IMR-90 (cell line): Measurements from ENCODE around the gene SYNGR1. TPM values are rescaled to one million over a fixed set of nuclear protein-coding genes. Genes with fewer than 3 reads are reported as not detected.

Experiments
- ATAC-seq: fragments of 200-7000 bp; cut with Tn5 transposase; 2 replicates; pipeline ENCODE4 v1.9.1; 2020; ENCODE audit warnings: low read depth, mild to moderate bottlenecking, moderate library complexity
- BruUV-seq: library from RNA; stranded (reverse); fragments of 400-500 nt; replicated peaks from 2 replicates; lab custom pipeline; 2021; lab: Mats Ljungman, UMichigan
- CTCF ChIA-PET: fragments of 300-600 bp; formaldehyde crosslinking; extraction: SDS; loops from one replicate; lab custom pipeline; 2021; ENCODE audit warnings: antibody characterized with exemption; lab: Yijun Ruan, JAX
- POLR2A ChIA-PET: fragments of 300-600 bp; sonication (Branson Sonifier 250); formaldehyde crosslinking; loops from one replicate; lab custom pipeline; 2022; ENCODE audit warnings: antibody characterized with exemption; ENCODE audit not compliant: unreplicated experiment; lab: Charles Lee
- DNase-seq: peaks from one replicate; pipeline ENCODE4 v3.0.0; 2013
- H2AFZ ChIP-seq: replicated peaks from 2 replicates; pipeline ENCODE3; 2013; ENCODE audit warnings: low read length, mild to moderate bottlenecking; ENCODE audit not compliant: poor library complexity
- H2AK5ac ChIP-seq: 2 replicates; pipeline ENCODE4 v1.6.1; 2013; ENCODE audit warnings: low read depth, low read length, inconsistent platforms
- H2AK9ac ChIP-seq: replicated peaks from 2 replicates; pipeline ENCODE3; 2013; ENCODE audit warnings: mild to moderate bottlenecking, low read depth, low read length, moderate library complexity; ENCODE audit not compliant: poor library complexity
- H2BK120ac ChIP-seq: 2 replicates; pipeline ENCODE4 v1.6.1; 2013; ENCODE audit warnings: low read depth, low read length, inconsistent platforms
- H2BK15ac ChIP-seq: 3 replicates; pipeline ENCODE4 v1.6.1; 2013; ENCODE audit warnings: low read depth, low read length, inconsistent platforms
- H2BK20ac ChIP-seq: 2 replicates; pipeline ENCODE4 v1.6.1; 2013; ENCODE audit warnings: low read depth, mild to moderate bottlenecking, inconsistent platforms, low read length, moderate library complexity
- H2BK5ac ChIP-seq: 2 replicates; pipeline ENCODE4 v1.6.1; 2013; ENCODE audit warnings: mild to moderate bottlenecking, low read depth, low read length, inconsistent platforms; ENCODE audit not compliant: poor library complexity, severe bottlenecking
- H3K14ac ChIP-seq: replicated peaks from 2 replicates; pipeline ENCODE4 v1.6.1; 2013; ENCODE audit warnings: low read depth, low read length, inconsistent platforms
- H3K18ac ChIP-seq: 2 replicates; pipeline ENCODE4 v1.6.1; 2013; ENCODE audit warnings: low read depth, low read length, control low read depth
- H3K23ac ChIP-seq: 2 replicates; pipeline ENCODE4 v1.6.1; 2013; ENCODE audit warnings: low read depth, low read length, inconsistent platforms
- H3K27ac ChIP-seq: 2 replicates; pipeline ENCODE4 v1.5.1; 2013; ENCODE audit warnings: mild to moderate bottlenecking, control low read depth, low read length; ENCODE audit not compliant: insufficient read depth
- H3K27me3 ChIP-seq: 2 replicates; pipeline ENCODE4 v1.6.1; 2013; ENCODE audit warnings: low read length; ENCODE audit not compliant: control insufficient read depth, insufficient read depth
- H3K36me3 ChIP-seq: 2 replicates; pipeline ENCODE4 v1.6.1; 2013; ENCODE audit warnings: low read length, mixed read lengths; ENCODE audit not compliant: control insufficient read depth, insufficient read depth
- H3K4ac ChIP-seq: 2 replicates; pipeline ENCODE4 v1.6.1; 2013; ENCODE audit warnings: low read depth, low read length, inconsistent platforms
- H3K4me1 ChIP-seq: 2 replicates; pipeline ENCODE4 v1.6.1; 2013; ENCODE audit warnings: low read length, mixed read lengths; ENCODE audit not compliant: control insufficient read depth, insufficient read depth
- H3K4me2 ChIP-seq: 2 replicates; pipeline ENCODE4 v1.6.1; 2013; ENCODE audit warnings: low read depth, mild to moderate bottlenecking, control low read depth, low read length, moderate library complexity
- H3K4me3 ChIP-seq: 2 replicates; pipeline ENCODE4 v1.5.1; 2013; ENCODE audit warnings: low read depth, mild to moderate bottlenecking, control low read depth, low read length, moderate library complexity; ENCODE audit not compliant: insufficient read depth
- H3K56ac ChIP-seq: 2 replicates; pipeline ENCODE4 v1.6.1; 2013; ENCODE audit warnings: low read length, inconsistent platforms; ENCODE audit not compliant: insufficient read depth; ENCODE audit errors: extremely low read depth
- H3K79me1 ChIP-seq, 2 experiments: 2 replicates each; pipeline ENCODE4 v1.6.1; 2013; ENCODE audit warnings: low read length in 2 of 2, inconsistent platforms in 1 of 2, low read depth in 1 of 2
- H3K9ac ChIP-seq: 2 replicates; pipeline ENCODE4 v1.6.1; 2013; ENCODE audit warnings: low read depth, low read length, control low read depth
- H3K9me1 ChIP-seq: 2 replicates; pipeline ENCODE4 v1.6.1; 2013; ENCODE audit warnings: low read length, inconsistent platforms; ENCODE audit not compliant: insufficient read depth
- H3K9me3 ChIP-seq: 2 replicates; pipeline ENCODE4 v1.6.1; 2013; ENCODE audit warnings: low read length; ENCODE audit not compliant: control insufficient read depth, insufficient read depth
- H4K20me1 ChIP-seq: 2 replicates; pipeline ENCODE4 v1.6.1; 2013; ENCODE audit warnings: low read length, inconsistent platforms; ENCODE audit not compliant: insufficient read depth
- H4K5ac ChIP-seq: 2 replicates; pipeline ENCODE4 v1.6.1; 2013; ENCODE audit warnings: mild to moderate bottlenecking, low read depth, low read length, control low read depth
- H4K8ac ChIP-seq, 2 experiments: 2 replicates each; pipeline ENCODE4 v1.6.1; 2013; ENCODE audit warnings: low read depth in 2 of 2, low read length in 2 of 2, control low read depth in 1 of 2, inconsistent platforms in 1 of 2
- H4K91ac ChIP-seq: 2 replicates; pipeline ENCODE4 v1.6.1; 2013; ENCODE audit warnings: low read depth, low read length, inconsistent platforms; ENCODE audit not compliant: insufficient read depth
- BHLHE40 ChIP-seq: fragments of 150-350 bp; IDR thresholded peaks from 2 replicates; pipeline ENCODE4 v1.6.1; 2016; ENCODE audit warnings: mild to moderate bottlenecking, low read depth, low read length
- CEBPB ChIP-seq: IDR thresholded peaks from 2 replicates; pipeline ENCODE4 v1.6.1; 2012; ENCODE audit warnings: low read depth, low read length, improper control_type of control experiment
- CHD1 ChIP-seq: IDR thresholded peaks from 2 replicates; pipeline ENCODE4 v1.6.1; 2012; ENCODE audit warnings: low read depth, low read length, improper control_type of control experiment
- CTCF ChIP-seq: conservative IDR thresholded peaks from 2 replicates; pipeline ENCODE4 v1.5.1; 2012; ENCODE audit warnings: mild to moderate bottlenecking, low read depth, low read length, improper control_type of control experiment
- ELK1 ChIP-seq: fragments of 150-350 bp; IDR thresholded peaks from 2 replicates; pipeline ENCODE4 v1.6.1; 2016; ENCODE audit warnings: low read depth, mild to moderate bottlenecking, low read length, moderate library complexity, borderline replicate concordance
- FOS ChIP-seq: fragments of 150-350 bp; IDR thresholded peaks from 2 replicates; pipeline ENCODE4 v1.6.1; 2016; ENCODE audit warnings: low read depth, low read length
- MAFK ChIP-seq: IDR thresholded peaks from 2 replicates; pipeline ENCODE4 v1.6.1; 2012; ENCODE audit warnings: low read depth, low read length, improper control_type of control experiment
- RAD21 ChIP-seq: IDR thresholded peaks from 2 replicates; pipeline ENCODE4 v1.6.1; 2012; ENCODE audit warnings: low read length, improper control_type of control experiment
- RFX5 ChIP-seq: IDR thresholded peaks from 2 replicates; pipeline ENCODE4 v1.8.0; 2012; ENCODE audit warnings: low read depth, mild to moderate bottlenecking, low read length, moderate library complexity
- WGBS, 2 experiments: methylation state at CpG; one replicate each; pipeline versions ENCODE4 v1.1.5 to v1.1.7; 2013; ENCODE audit warnings: missing lambda C conversion rate in 2 of 2; ENCODE audit not compliant: insufficient read length in 1 of 2; ENCODE audit errors: extremely low coverage in 2 of 2; 5-methylcytosine and 5-hydroxymethylcytosine counted together
- dilution Hi-C: fragments of 300-500 bp; cut with HindIII; formaldehyde crosslinking; loops from one replicate; pipeline ENCODE4 v1.14.3; 2018; ENCODE audit warnings: low sequenced_read_pairs; ENCODE audit not compliant: unreplicated experiment
- in situ Hi-C: fragments of 300-500 bp; cut with MboI; formaldehyde crosslinking; loops from 3 replicates; pipeline ENCODE4 v1.14.3; 2019; ENCODE audit warnings: low sequenced_read_pairs, inconsistent platforms, mixed read lengths
- intact Hi-C: fragments of 100-400 bp; cut with micrococcal nuclease; formaldehyde crosslinking; loops from 2 replicates; pipeline ENCODE4 v1.10.0; 2022
- polyA plus RNA-seq, 3 experiments: library from polyadenylated mRNA; depleted of rRNA; stranded (reverse); fragments of >200 nt; gene quantifications; 2 replicates each; pipeline ENCODE4 v1.2.3, GENCODE V29; 2012; ENCODE audit warnings: low replicate concordance in 1 of 3
- total RNA-seq: library from RNA; depleted of rRNA; stranded (reverse); fragments of >200 nt; gene quantifications from 2 replicates; pipeline ENCODE4 v1.2.3, GENCODE V29; 2012

Gene SYNGR1
- total and polyA plus RNA-seq, 2 of the 4 experiments (the other 2 are of a cell fraction), result 6.3 to 81.5 TPM

GRCh38 chr22:39303358-39303757 is 46.4 kb upstream of the SYNGR1 start:
- Histone ChIP-seq H2BK20ac (no peak overlapping the region), H4K8ac (no peak overlapping the region), H4K5ac (no peak overlapping the region), H2AK9ac (no peak overlapping the region), H3K9me1 (peaks cover 6% of the 10 kb centered on the region; the same call in 1 of the 2 replicates), H2BK5ac (no peak overlapping the region), H4K91ac (no peak overlapping the region), H2BK15ac (no peak overlapping the region), H3K18ac (no peak overlapping the region), H3K23ac (no peak overlapping the region), H3K79me1 (peaks cover 0 to 3% of the 10 kb centered on the region in 2 experiments; a peak in 2 of 4 replicates), H3K27ac (no peak overlapping the region), H2BK120ac (no peak overlapping the region), H3K56ac (no peak overlapping the region), H2AK5ac (no peak overlapping the region), H3K4me2 (no peak overlapping the region), H3K14ac (no peak overlapping the region), H2AFZ (no peak overlapping the region), H3K27me3 (no peaks in the 10 kb centered on the region), H3K36me3 (peaks cover 16% of the 10 kb centered on the region), H3K4ac (no peak overlapping the region), H3K4me3 (no peak overlapping the region), H3K9ac (no peak overlapping the region), H3K4me1 (peaks cover 7% of the 10 kb centered on the region), H3K9me3 (no peaks in the 10 kb centered on the region), H4K20me1 (peaks cover 6% of the 10 kb centered on the region)
- intact Hi-C loops (no loop called here), in situ Hi-C loops (loop anchor here (10.0 kb wide), 1 partner anchor 439 kb away; no protein-coding TSS in a partner anchor), dilution Hi-C loops (no loop called here)
- POLR2A ChIA-PET, result no interaction called here
- DNase-seq (no peak), ATAC-seq (no peak)
- BruUV-seq, result no TSS peak
- WGBS, 2 experiments, result 93% methylated on average over 3 of the region's 11 CpGs; no CpG with 5 or more reads in 1 of the 2 experiments
- no peak for TF ChIP-seq BHLHE40
- no peak for TF ChIP-seq CEBPB
- no peak for TF ChIP-seq CTCF
- no peak for TF ChIP-seq RAD21
- no peak for TF ChIP-seq ELK1
- no peak for TF ChIP-seq FOS
- TF ChIP-seq MAFK, result no peak
- TF ChIP-seq CHD1, result no peak
- no peak for TF ChIP-seq RFX5
- CTCF ChIA-PET, result no interaction called here
